K562 (cell line): ENCODE results near the gene EPB41L2. TPM values are rescaled to one million over a fixed set of nuclear protein-coding genes. Genes with fewer than 3 reads are reported as not detected.
A peak's percentile ranks its signal among the peaks of the same experiment; 100 is the strongest.

ENCODE experiments used
- BRCA1 ChIP-seq, 2 experiments: fragments of 450-650 bp in 1 of 2; sonication (generic) in 1 of 2; formaldehyde crosslinking in 1 of 2; IDR thresholded peaks; 2 replicates each; pipeline versions ENCODE4 v1.5.0 to v1.6.1; 2017 to 2020; ENCODE audit warnings: mild to moderate bottlenecking in 1 of 2, missing genetic modification reagents in 1 of 2
- CCNT2 ChIP-seq: IDR thresholded peaks from 2 replicates; pipeline ENCODE4 v1.6.1; 2011; ENCODE audit warnings: borderline replicate concordance, low read depth, mild to moderate bottlenecking, moderate library complexity, mixed read lengths, low read length; ENCODE audit not compliant: insufficient read length; ENCODE audit errors: extremely low read depth
- HNRNPK ChIP-seq: fragments of 200-400 bp; formaldehyde crosslinking; IDR thresholded peaks from one replicate; pipeline ENCODE4 v1.6.1; 2018; ENCODE audit warnings: mild to moderate bottlenecking, low read depth, low read length; ENCODE audit not compliant: poor library complexity, severe bottlenecking
- IRF2 ChIP-seq: sonication (generic); formaldehyde crosslinking; IDR thresholded peaks from 2 replicates; pipeline ENCODE4 v1.8.1; 2022; ENCODE audit warnings: mild to moderate bottlenecking, missing genetic modification reagents
- KLF6 ChIP-seq: fragments of 250-450 bp; sonication (Bioruptor Pico); IDR thresholded peaks from 2 replicates; pipeline ENCODE4 v1.4.0; 2020; ENCODE audit warnings: mild to moderate bottlenecking, moderate library complexity, borderline replicate concordance
- MCM7 ChIP-seq, 2 experiments: fragments of 450-650 bp; IDR thresholded peaks; 2 replicates each; pipeline ENCODE4 v1.6.1; 2016 to 2018
- NRF1 ChIP-seq, 2 experiments: fragments of 450-650 bp; IDR thresholded peaks in 1 of 2; conservative IDR thresholded peaks in 1 of 2; 2 replicates each; pipeline ENCODE4 v1.6.1; 2014; ENCODE audit warnings: mild to moderate bottlenecking in 2 of 2
- PML ChIP-seq: IDR thresholded peaks from 2 replicates; pipeline ENCODE4 v1.6.1; 2012; ENCODE audit warnings: low read length, inconsistent platforms
- PRMT5 ChIP-seq: sonication (generic); formaldehyde crosslinking; IDR thresholded peaks from 2 replicates; pipeline ENCODE4 v1.5.0; 2020; ENCODE audit warnings: missing genetic modification reagents
- SAFB2 ChIP-seq: fragments of 200-400 bp; formaldehyde crosslinking; IDR thresholded peaks from 2 replicates; pipeline ENCODE4 v1.6.1; 2018; ENCODE audit warnings: borderline replicate concordance, low read length, low read depth, moderate library complexity; ENCODE audit not compliant: severe bottlenecking
- SREBF2 ChIP-seq: sonication (generic); formaldehyde crosslinking; IDR thresholded peaks from 2 replicates; pipeline ENCODE4 v1.4.0; 2020; ENCODE audit warnings: mild to moderate bottlenecking, missing genetic modification reagents
- TAF9B ChIP-seq: fragments of 450-650 bp; IDR thresholded peaks from 2 replicates; pipeline ENCODE4 v1.6.1; 2018; ENCODE audit warnings: mild to moderate bottlenecking; ENCODE audit not compliant: partially characterized antibody
- TRIM24 ChIP-seq, 2 experiments: fragments of 450-650 bp; IDR thresholded peaks; 2 replicates each; pipeline ENCODE4 v1.6.1; 2016
- ZNF217 ChIP-seq: sonication (generic); formaldehyde crosslinking; IDR thresholded peaks from 2 replicates; pipeline ENCODE4 v1.8.0; 2022; ENCODE audit warnings: mild to moderate bottlenecking, missing genetic modification reagents
- polyA plus RNA-seq, 8 experiments: library from polyadenylated mRNA; depleted of rRNA in 4 of 8; stranded (reverse) in 5 of 8; unstranded in 3 of 8; fragments of >200 nt; fragmentation: Nextera tagmentation in 2 of 8; fragmentation: Illumina TruSeq in 1 of 8; extraction: Ambion mirVana in 2 of 8; extraction: Trizol in 1 of 8; gene quantifications; 2 replicates each; pipeline versions ENCODE4 v1.2.1 to v1.2.3, GENCODE V29; 2011 to 2014; ENCODE audit warnings: inconsistent platforms in 1 of 8, missing spikeins in 1 of 8
- total RNA-seq, 7 experiments: library from RNA; depleted of rRNA in 6 of 7; stranded (reverse); fragments of >200 nt in 6 of 7; fragmentation: Illumina TruSeq in 2 of 7; extraction: Trizol in 2 of 7; gene quantifications; 2 replicates each; pipeline versions ENCODE4 v1.2.1 to v1.2.3, GENCODE V29; 2011 to 2021; ENCODE audit warnings: low replicate concordance in 1 of 7
- TF ChIP-seq, protein P1 (sequence below): fragments of 200-800 bp; sonication (Bioruptor generic); IDR thresholded peaks from 2 replicates; pipeline ENCODE4 v1.6.1; 2017; ENCODE audit warnings: missing genetic modification characterization, missing compliant biosample characterization
- TF ChIP-seq, protein P2 (sequence below): conservative IDR thresholded peaks from 2 replicates; pipeline ENCODE4 v1.6.1; 2011; ENCODE audit warnings: low read depth, mild to moderate bottlenecking, low read length; ENCODE audit not compliant: control insufficient read depth
- TF ChIP-seq, protein P3 (sequence below), 3 experiments: fragments of 200-800 bp in 1 of 3; sonication (Bioruptor generic) in 1 of 3; sonication (generic) in 1 of 3; formaldehyde crosslinking in 1 of 3; IDR thresholded peaks; 2 replicates each; pipeline versions ENCODE4 v1.6.1 to v1.8.0; 2016 to 2022; ENCODE audit warnings: mild to moderate bottlenecking in 2 of 3, missing compliant biosample characterization in 2 of 3, missing genetic modification characterization in 2 of 3, missing genetic modification reagents in 1 of 3
- TF ChIP-seq, protein P4 (sequence below): fragments of 450-650 bp; formaldehyde crosslinking; IDR thresholded peaks from 2 replicates; pipeline ENCODE4 v1.4.0; 2020; ENCODE audit warnings: mild to moderate bottlenecking, mixed read lengths
- TF ChIP-seq, protein P5 (sequence below): sonication (generic); formaldehyde crosslinking; IDR thresholded peaks from 2 replicates; pipeline ENCODE4 v1.8.1; 2022; ENCODE audit warnings: missing genetic modification reagents
- TF ChIP-seq, protein P6 (sequence below): fragments of 250-450 bp; sonication (Bioruptor Pico); IDR thresholded peaks from 2 replicates; pipeline ENCODE4 v1.8.0; 2021; ENCODE audit warnings: borderline replicate concordance, mild to moderate bottlenecking, moderate library complexity; ENCODE audit not compliant: poor library complexity, severe bottlenecking

EPB41L2 gene
- total and polyA plus RNA-seq, 9 of the 15 experiments (the other 6 are each of a cell fraction or from before 2014, with no cell fraction given), result 5.1 to 53.6 (median 25.0) TPM

DNA sequence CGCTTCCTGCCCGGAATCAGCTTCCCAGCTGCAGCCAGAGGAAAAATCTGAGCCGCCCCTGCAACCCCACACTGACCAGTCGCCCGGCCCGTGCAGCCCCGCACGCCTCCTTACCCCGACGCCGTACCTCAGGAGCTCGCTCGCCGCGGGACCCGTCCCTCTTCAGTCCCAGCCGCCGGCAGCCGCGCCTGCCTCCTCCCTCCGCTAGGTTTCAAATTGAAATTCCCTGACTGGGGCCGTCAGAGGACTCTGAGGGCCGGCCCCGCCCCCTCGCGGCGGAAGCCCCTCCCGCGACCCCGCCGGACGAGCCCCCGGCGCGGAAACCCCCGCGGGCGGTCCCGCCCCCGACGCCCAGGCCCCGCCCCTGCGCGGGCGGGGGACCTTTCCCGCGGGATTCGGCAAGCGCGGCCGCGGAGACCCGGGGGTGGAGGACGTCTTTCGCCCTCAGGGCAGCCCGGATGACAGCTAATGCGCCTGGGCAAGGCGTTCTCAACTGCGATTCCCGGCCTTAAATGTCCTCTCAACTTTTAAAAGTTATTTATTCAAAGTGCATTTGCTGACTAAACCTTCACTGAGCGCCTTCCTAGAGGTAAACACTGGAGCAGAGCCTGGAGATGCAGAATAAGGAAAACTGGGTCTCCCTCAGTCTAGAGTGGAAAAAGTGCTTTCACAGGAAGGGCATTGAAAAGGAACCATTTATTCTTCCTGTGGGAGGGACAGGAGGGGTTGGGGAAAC lies at the start of gene EPB41L2 (continued):
- TF ChIP-seq, protein P1, sequence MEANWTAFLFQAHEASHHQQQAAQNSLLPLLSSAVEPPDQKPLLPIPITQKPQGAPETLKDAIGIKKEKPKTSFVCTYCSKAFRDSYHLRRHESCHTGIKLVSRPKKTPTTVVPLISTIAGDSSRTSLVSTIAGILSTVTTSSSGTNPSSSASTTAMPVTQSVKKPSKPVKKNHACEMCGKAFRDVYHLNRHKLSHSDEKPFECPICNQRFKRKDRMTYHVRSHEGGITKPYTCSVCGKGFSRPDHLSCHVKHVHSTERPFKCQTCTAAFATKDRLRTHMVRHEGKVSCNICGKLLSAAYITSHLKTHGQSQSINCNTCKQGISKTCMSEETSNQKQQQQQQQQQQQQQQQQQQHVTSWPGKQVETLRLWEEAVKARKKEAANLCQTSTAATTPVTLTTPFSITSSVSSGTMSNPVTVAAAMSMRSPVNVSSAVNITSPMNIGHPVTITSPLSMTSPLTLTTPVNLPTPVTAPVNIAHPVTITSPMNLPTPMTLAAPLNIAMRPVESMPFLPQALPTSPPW (CRISPR knock-in tag), result peak; percentile 97
- TF ChIP-seq ZNF217 (CRISPR knock-in tag) (no peak), NRF1 (conservative IDR thresholded peaks at IDR 0.05 in 1 of 2, IDR thresholded peaks at IDR 0.05 in 1 of 2) (peak; percentile 79 to 81), SAFB2 (no peak), BRCA1 (IDR thresholded peaks at IDR 0.05) (no peak), BRCA1 (CRISPR knock-in tag; IDR thresholded peaks at IDR 0.05) (no peak), TAF9B (no peak), IRF2 (CRISPR knock-in tag) (no peak), KLF6 (no peak), HNRNPK (no peak), CCNT2 (peak; percentile 65), SREBF2 (CRISPR knock-in tag) (no peak), PML (no peak), TRIM24 (IDR thresholded peaks at IDR 0.05) (no peak), MCM7 (IDR thresholded peaks at IDR 0.05) (no peak), PRMT5 (CRISPR knock-in tag) (no peak)
- TF ChIP-seq, protein P2, sequence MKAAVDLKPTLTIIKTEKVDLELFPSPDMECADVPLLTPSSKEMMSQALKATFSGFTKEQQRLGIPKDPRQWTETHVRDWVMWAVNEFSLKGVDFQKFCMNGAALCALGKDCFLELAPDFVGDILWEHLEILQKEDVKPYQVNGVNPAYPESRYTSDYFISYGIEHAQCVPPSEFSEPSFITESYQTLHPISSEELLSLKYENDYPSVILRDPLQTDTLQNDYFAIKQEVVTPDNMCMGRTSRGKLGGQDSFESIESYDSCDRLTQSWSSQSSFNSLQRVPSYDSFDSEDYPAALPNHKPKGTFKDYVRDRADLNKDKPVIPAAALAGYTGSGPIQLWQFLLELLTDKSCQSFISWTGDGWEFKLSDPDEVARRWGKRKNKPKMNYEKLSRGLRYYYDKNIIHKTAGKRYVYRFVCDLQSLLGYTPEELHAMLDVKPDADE, result no peak
- TF ChIP-seq, protein P3, sequence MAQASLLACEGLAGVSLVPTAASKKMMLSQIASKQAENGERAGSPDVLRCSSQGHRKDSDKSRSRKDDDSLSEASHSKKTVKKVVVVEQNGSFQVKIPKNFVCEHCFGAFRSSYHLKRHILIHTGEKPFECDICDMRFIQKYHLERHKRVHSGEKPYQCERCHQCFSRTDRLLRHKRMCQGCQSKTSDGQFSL (CRISPR knock-in tag; IDR thresholded peaks at IDR 0.05), result no peak
- TF ChIP-seq, protein P3 (tag; IDR thresholded peaks at IDR 0.05), result no peak
- TF ChIP-seq, protein P4, sequence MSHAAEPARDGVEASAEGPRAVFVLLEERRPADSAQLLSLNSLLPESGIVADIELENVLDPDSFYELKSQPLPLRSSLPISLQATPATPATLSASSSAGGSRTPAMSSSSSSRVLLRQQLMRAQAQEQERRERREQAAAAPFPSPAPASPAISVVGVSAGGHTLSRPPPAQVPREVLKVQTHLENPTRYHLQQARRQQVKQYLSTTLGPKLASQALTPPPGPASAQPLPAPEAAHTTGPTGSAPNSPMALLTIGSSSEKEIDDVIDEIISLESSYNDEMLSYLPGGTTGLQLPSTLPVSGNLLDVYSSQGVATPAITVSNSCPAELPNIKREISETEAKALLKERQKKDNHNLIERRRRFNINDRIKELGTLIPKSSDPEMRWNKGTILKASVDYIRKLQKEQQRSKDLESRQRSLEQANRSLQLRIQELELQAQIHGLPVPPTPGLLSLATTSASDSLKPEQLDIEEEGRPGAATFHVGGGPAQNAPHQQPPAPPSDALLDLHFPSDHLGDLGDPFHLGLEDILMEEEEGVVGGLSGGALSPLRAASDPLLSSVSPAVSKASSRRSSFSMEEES (CRISPR knock-in tag), result no peak
- TF ChIP-seq, protein P5, sequence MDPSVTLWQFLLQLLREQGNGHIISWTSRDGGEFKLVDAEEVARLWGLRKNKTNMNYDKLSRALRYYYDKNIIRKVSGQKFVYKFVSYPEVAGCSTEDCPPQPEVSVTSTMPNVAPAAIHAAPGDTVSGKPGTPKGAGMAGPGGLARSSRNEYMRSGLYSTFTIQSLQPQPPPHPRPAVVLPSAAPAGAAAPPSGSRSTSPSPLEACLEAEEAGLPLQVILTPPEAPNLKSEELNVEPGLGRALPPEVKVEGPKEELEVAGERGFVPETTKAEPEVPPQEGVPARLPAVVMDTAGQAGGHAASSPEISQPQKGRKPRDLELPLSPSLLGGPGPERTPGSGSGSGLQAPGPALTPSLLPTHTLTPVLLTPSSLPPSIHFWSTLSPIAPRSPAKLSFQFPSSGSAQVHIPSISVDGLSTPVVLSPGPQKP (CRISPR knock-in tag), result no peak
- TF ChIP-seq, protein P6, sequence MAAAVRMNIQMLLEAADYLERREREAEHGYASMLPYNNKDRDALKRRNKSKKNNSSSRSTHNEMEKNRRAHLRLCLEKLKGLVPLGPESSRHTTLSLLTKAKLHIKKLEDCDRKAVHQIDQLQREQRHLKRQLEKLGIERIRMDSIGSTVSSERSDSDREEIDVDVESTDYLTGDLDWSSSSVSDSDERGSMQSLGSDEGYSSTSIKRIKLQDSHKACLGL (CRISPR knock-in tag), result no peak
